ENCODE data around the gene USF1.
"Not testable (repeated sequence)": the region's sequence is repeated elsewhere in the genome, so short reads cannot be mapped to it uniquely, and the experiment has no call there.

USF1 gene

GRCh38 chr1:161063936-161064335 is 18.2 kb upstream of the USF1 start:
- not testable (repeated sequence) for H3K4me1 ChIP-seq (ENCODE audit: insufficient read depth, low read length); H3K4me3 ChIP-seq (ENCODE audit: low read depth in 1 of 2, low read length in 2 of 2)

DNA sequence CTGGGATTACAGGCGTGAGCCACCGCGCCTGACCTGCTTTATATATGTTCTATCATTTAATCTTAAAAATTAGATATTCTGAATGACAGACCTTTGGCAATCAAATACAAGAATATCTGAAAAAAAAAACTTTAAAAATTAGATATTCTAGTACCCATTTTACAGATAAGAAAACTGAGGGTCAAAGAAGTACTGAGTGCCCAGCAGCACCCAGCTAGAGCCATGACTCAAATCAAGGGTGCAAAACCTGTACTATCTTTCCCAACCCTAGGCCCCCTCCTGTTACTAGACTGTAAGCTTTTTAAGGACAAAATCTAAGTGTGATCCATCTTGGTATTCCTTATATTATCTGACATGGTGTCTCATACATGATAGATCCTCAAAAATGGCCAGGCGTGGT is 15.6 kb upstream of the USF1 start:
- H3K9me3 ChIP-seq (ENCODE audit: low read length), result no peaks in the 10 kb centered on the region
- H3K27ac ChIP-seq (ENCODE audit: low read depth, low read length), result no peak overlapping the region
- no peaks in the 10 kb centered on the region for H3K27me3 ChIP-seq (ENCODE audit: control insufficient read depth in 1 of 2, insufficient read depth in 2 of 2, low read length in 2 of 2)
- H3K4me1 ChIP-seq (ENCODE audit: insufficient read depth, low read length), result no peaks in the 10 kb centered on the region
- H3K9ac ChIP-seq (ENCODE audit: low read length), result no peak overlapping the region
- no peaks in the 10 kb centered on the region for H3K36me3 ChIP-seq (ENCODE audit: insufficient read depth, low read length)
- H3K4me3 ChIP-seq (ENCODE audit: low read depth in 1 of 2, low read length in 2 of 2), result no peak overlapping the region

More at GRCh38 chr1:161063936-161064335, 18.2 kb upstream of the USF1 start:
- H3K36me3 ChIP-seq (ENCODE audit: insufficient read depth, low read length); H3K27me3 ChIP-seq (ENCODE audit: control insufficient read depth in 1 of 2, insufficient read depth in 2 of 2, low read length in 2 of 2); H3K9me3 ChIP-seq (ENCODE audit: low read length); H3K9ac ChIP-seq (ENCODE audit: low read length); H3K27ac ChIP-seq (ENCODE audit: low read depth, low read length): not testable (repeated sequence)

DNA sequence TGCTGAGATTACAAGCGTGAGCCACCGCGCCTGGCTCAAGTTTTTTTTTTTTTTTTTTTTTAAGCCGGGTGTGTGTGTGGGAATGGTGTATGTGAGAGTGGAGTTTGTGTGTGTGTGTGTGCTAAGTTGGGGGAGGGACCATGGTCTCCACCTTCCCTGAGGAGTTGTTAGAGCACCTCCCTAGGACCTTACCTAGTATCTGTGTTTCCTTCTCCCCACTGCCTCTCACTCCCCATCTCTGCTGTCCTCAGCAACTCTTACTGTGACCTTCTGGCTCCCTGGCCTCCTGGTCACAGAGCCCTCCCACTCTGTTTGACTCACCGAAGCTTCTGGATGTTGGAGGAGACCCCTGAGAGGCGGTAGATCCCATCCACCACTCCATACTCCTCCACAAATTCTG is 13.5 kb upstream of the USF1 start:
- Histone ChIP-seq H3K9ac (ENCODE audit: low read length) (no peak overlapping the region), H3K27me3 (ENCODE audit: control insufficient read depth in 1 of 2, insufficient read depth in 2 of 2, low read length in 2 of 2) (no peaks in the 10 kb centered on the region), H3K4me3 (ENCODE audit: low read depth in 1 of 2, low read length in 2 of 2) (no peak overlapping the region), H3K4me1 (ENCODE audit: insufficient read depth, low read length) (no peaks in the 10 kb centered on the region), H3K27ac (ENCODE audit: low read depth, low read length) (no peak overlapping the region), H3K36me3 (ENCODE audit: insufficient read depth, low read length) (no peaks in the 10 kb centered on the region), H3K9me3 (ENCODE audit: low read length) (no peaks in the 10 kb centered on the region)

DNA sequence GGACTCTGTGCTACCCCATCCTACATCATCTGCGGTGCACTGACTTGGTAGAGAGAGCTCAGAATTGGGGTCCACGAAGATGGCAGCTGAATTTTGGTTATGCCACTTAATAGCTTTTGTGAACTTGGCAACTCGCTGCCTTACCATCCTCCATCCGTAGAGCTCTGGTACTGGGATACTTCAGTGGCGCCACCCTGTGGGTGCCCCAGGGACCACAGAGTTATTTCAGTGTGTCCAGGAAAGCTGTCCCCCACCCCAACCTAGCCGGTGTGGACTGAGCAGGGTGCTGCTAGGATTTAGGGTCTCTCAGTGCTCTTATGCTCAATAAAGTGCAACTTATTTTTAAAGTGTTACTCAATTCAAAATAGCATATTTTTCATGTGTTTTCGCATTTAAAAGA is 9.0 kb upstream of the USF1 start:
- H3K4me1 ChIP-seq (ENCODE audit: insufficient read depth, low read length), result no peaks in the 10 kb centered on the region
- H3K27me3 ChIP-seq (ENCODE audit: control insufficient read depth in 1 of 2, insufficient read depth in 2 of 2, low read length in 2 of 2), result no peaks in the 10 kb centered on the region
- no peaks in the 10 kb centered on the region for H3K36me3 ChIP-seq (ENCODE audit: insufficient read depth, low read length)
- H3K4me3 ChIP-seq (ENCODE audit: low read depth in 1 of 2, low read length in 2 of 2), result no peak overlapping the region
- no peak overlapping the region for H3K27ac ChIP-seq (ENCODE audit: low read depth, low read length)
- no peaks in the 10 kb centered on the region for H3K9me3 ChIP-seq (ENCODE audit: low read length)
- no peak overlapping the region for H3K9ac ChIP-seq (ENCODE audit: low read length)

DNA sequence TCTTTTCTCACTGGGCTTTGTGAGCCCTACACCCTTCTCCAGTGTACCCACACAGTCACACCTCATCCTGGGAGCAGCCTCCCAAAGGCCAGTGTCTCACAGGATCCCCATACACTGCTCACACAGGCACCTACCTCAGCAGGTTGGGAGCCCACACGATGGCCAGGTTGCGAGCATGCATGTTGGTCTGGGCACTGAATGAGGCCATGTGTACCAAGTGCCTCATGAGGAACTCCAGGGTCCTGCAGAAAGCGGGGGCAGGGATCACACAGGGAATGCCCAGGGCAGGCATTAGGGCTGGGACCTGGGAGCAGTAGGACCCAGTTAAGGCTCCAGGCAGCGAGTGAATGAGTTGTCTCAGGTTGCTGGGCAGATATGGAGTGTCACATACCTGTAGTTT is 8.5 kb upstream of the USF1 start:
- Histone ChIP-seq H3K9me3 (ENCODE audit: low read length) (no peaks in the 10 kb centered on the region), H3K4me3 (ENCODE audit: low read depth in 1 of 2, low read length in 2 of 2) (no peak overlapping the region), H3K27ac (ENCODE audit: low read depth, low read length) (no peak overlapping the region), H3K36me3 (ENCODE audit: insufficient read depth, low read length) (no peaks in the 10 kb centered on the region), H3K4me1 (ENCODE audit: insufficient read depth, low read length) (no peaks in the 10 kb centered on the region), H3K9ac (ENCODE audit: low read length) (no peak overlapping the region), H3K27me3 (ENCODE audit: control insufficient read depth in 1 of 2, insufficient read depth in 2 of 2, low read length in 2 of 2) (no peaks in the 10 kb centered on the region)

DNA sequence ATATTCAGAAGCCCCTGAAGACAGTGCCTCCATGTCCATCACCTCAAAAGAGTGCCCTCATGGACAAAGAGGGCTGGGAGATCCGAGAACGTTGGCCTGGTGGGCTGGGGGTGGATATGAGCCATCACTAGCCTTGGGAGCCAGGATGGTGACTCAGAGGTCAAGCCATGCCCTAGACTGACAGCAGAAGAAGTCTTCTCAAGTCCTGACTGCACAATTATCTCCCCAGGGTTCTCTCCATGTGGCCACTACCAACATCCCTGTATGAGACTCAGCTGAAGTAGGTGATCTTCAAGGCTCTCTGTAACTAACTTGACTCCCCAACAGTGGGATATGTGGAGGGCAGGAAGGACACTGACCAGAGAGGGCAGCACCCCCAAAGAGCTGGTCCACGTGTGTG is 7.1 kb upstream of the USF1 start:
- no peak overlapping the region for H3K27ac ChIP-seq (ENCODE audit: low read depth, low read length)
- H3K4me3 ChIP-seq (ENCODE audit: low read depth in 1 of 2, low read length in 2 of 2), result no peak overlapping the region
- H3K4me1 ChIP-seq (ENCODE audit: insufficient read depth, low read length), result no peaks in the 10 kb centered on the region
- H3K36me3 ChIP-seq (ENCODE audit: insufficient read depth, low read length), result no peaks in the 10 kb centered on the region
- H3K9me3 ChIP-seq (ENCODE audit: low read length), result no peaks in the 10 kb centered on the region
- H3K9ac ChIP-seq (ENCODE audit: low read length), result no peak overlapping the region
- no peaks in the 10 kb centered on the region for H3K27me3 ChIP-seq (ENCODE audit: control insufficient read depth in 1 of 2, insufficient read depth in 2 of 2, low read length in 2 of 2)

DNA sequence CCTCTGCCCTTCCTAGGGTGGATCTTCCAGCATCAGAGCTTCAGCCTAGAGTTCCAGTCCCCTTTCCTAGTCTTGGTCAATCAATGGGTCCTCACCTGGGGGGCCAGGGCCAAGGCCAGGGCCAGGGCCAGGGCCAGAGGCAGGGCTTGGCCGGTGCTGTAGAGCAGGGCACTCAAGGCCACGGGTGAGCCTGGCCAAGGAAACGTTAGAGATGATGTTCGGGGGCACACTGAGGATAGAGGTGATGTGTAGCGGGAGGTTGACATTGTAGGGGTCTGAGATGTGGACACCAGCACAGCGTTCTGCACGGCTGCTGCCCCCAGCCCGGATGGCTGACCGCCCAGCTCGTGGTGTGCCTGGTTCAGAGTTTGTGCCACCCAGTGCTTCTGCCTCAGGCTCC is 5.4 kb upstream of the USF1 start:
- Histone ChIP-seq H3K27ac (ENCODE audit: low read depth, low read length) (no peak overlapping the region), H3K9ac (ENCODE audit: low read length) (no peak overlapping the region), H3K27me3 (ENCODE audit: control insufficient read depth in 1 of 2, insufficient read depth in 2 of 2, low read length in 2 of 2) (no peaks in the 10 kb centered on the region), H3K9me3 (ENCODE audit: low read length) (no peaks in the 10 kb centered on the region), H3K4me1 (ENCODE audit: insufficient read depth, low read length) (peaks cover 7% of the 10 kb centered on the region), H3K36me3 (ENCODE audit: insufficient read depth, low read length) (no peaks in the 10 kb centered on the region), H3K4me3 (ENCODE audit: low read depth in 1 of 2, low read length in 2 of 2) (no peak overlapping the region)

GRCh38 chr1:161048949-161049722 is 3.4 kb upstream of the USF1 start:
- Histone ChIP-seq H3K4me1 (ENCODE audit: insufficient read depth, low read length) (peaks cover 15% of the 10 kb centered on the region), H3K9me3 (ENCODE audit: low read length) (no peaks in the 10 kb centered on the region), H3K9ac (ENCODE audit: low read length) (no peak overlapping the region), H3K36me3 (ENCODE audit: insufficient read depth, low read length) (no peaks in the 10 kb centered on the region), H3K27ac (ENCODE audit: low read depth, low read length) (no peak overlapping the region), H3K27me3 (ENCODE audit: control insufficient read depth in 1 of 2, insufficient read depth in 2 of 2, low read length in 2 of 2) (no peaks in the 10 kb centered on the region), H3K4me3 (ENCODE audit: low read depth in 1 of 2, low read length in 2 of 2) (no peak overlapping the region)

GRCh38 chr1:161047436-161048420 is 2.0 kb upstream of the USF1 start:
- H3K4me1 ChIP-seq (ENCODE audit: insufficient read depth, low read length), result peaks cover 26% of the 10 kb centered on the region
- peaks cover 5% of the 10 kb centered on the region for H3K36me3 ChIP-seq (ENCODE audit: insufficient read depth, low read length)
- no peak overlapping the region for H3K27ac ChIP-seq (ENCODE audit: low read depth, low read length)

DNA sequence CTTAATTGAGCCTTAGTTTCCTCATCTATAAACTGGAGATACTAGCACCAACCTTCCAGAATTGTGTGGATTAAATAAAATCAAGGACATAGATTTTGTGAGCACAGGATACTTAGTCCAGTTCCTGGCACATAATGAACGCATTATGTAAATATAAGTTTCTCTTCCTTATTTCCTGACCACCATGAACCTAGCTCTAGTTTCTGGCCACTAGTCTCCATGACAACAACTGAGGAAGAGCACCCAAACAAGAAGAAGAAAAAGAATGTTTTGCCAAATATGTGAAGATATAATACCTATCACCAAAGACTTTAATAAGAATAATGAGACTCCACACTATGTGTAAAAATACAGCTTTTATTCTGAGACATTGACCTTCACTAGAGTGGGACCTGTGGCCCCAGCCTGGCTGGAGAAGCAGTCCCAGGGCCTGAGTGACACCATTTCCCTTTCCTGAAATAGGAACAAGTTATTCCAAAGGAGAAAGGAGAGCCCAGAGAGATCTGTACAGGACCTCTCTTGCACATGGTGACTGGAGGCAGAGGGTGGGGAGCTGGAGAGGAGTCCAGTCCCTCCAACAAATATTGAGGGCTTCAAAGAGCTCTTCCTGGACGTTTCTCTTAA is 940 bp upstream of the USF1 start:
- Histone ChIP-seq H3K4me1 (ENCODE audit: insufficient read depth, low read length) (peaks cover 27% of the 10 kb centered on the region), H3K4me3 (ENCODE audit: low read depth in 1 of 2, low read length in 2 of 2) (peak overlapping the region; percentile 87 to 88), H3K27me3 (ENCODE audit: control insufficient read depth in 1 of 2, insufficient read depth in 2 of 2, low read length in 2 of 2) (no peaks in the 10 kb centered on the region), H3K9me3 (ENCODE audit: low read length) (no peaks in the 10 kb centered on the region), H3K36me3 (ENCODE audit: insufficient read depth, low read length) (peaks cover 15% of the 10 kb centered on the region), H3K9ac (ENCODE audit: low read length) (no peak overlapping the region), H3K27ac (ENCODE audit: low read depth, low read length) (peak overlapping the region; percentile 97)

More at GRCh38 chr1:161047436-161048420, 2.0 kb upstream of the USF1 start:
- H3K4me3 ChIP-seq (ENCODE audit: low read depth in 1 of 2, low read length in 2 of 2), result no peak overlapping the region
- H3K27me3 ChIP-seq (ENCODE audit: control insufficient read depth in 1 of 2, insufficient read depth in 2 of 2, low read length in 2 of 2), result no peaks in the 10 kb centered on the region
- no peak overlapping the region for H3K9ac ChIP-seq (ENCODE audit: low read length)
- no peaks in the 10 kb centered on the region for H3K9me3 ChIP-seq (ENCODE audit: low read length)
